K562 (cell line): ENCODE measurements around the gene ARHGAP26. TPM values are rescaled to one million over a fixed set of nuclear protein-coding genes. Genes with fewer than 3 reads are reported as not detected.

Experiments used
- BACH1 ChIP-seq: fragments of 200-800 bp; sonication (Bioruptor generic); IDR thresholded peaks from 2 replicates; pipeline ENCODE4 v1.6.1; 2016; ENCODE audit warnings: missing genetic modification characterization, missing compliant biosample characterization
- CBX3 ChIP-seq, 2 experiments: IDR thresholded peaks; 1 replicate in 1 of 2; 2 replicates in 1 of 2; pipeline ENCODE4 v1.6.1; 2012; ENCODE audit warnings: inconsistent platforms in 2 of 2, low read length in 2 of 2, borderline replicate concordance in 1 of 2, control low read depth in 1 of 2
- CHD4 ChIP-seq: fragments of 200-600 bp; sonication (generic); IDR thresholded peaks from 3 replicates; pipeline ENCODE4 v1.6.1; 2012; ENCODE audit warnings: low read depth, mild to moderate bottlenecking, mixed read lengths, low read length, inconsistent platforms; ENCODE audit not compliant: insufficient read depth, insufficient replicate concordance, poor library complexity, severe bottlenecking
- ETV5 ChIP-seq: sonication (generic); formaldehyde crosslinking; IDR thresholded peaks from 2 replicates; pipeline ENCODE4 v1.4.0; 2020; ENCODE audit warnings: low read depth, mild to moderate bottlenecking, missing genetic modification reagents
- FOXM1 ChIP-seq, 2 experiments: fragments of 450-650 bp in 1 of 2; sonication (generic) in 1 of 2; formaldehyde crosslinking in 1 of 2; IDR thresholded peaks; 2 replicates each; pipeline versions ENCODE4 v1.6.1 to v1.9.0; 2017 to 2022; ENCODE audit warnings: low read depth in 2 of 2, mild to moderate bottlenecking in 2 of 2, missing genetic modification reagents in 1 of 2, moderate library complexity in 1 of 2
- GATAD2A ChIP-seq: fragments of 450-650 bp; IDR thresholded peaks from 2 replicates; pipeline ENCODE4 v1.6.1; 2017
- ILK ChIP-seq: fragments of 450-650 bp; IDR thresholded peaks from 2 replicates; pipeline ENCODE4 v1.6.1; 2016; ENCODE audit warnings: missing genetic modification characterization, low read depth, mild to moderate bottlenecking, missing compliant biosample characterization, moderate library complexity, borderline replicate concordance
- NEUROD1 ChIP-seq: fragments of 150-350 bp; IDR thresholded peaks from 2 replicates; pipeline ENCODE4 v1.6.1; 2014; ENCODE audit warnings: borderline replicate concordance, low read length, low read depth; ENCODE audit not compliant: partially characterized antibody
- ZNF347 ChIP-seq: fragments of 450-650 bp; formaldehyde crosslinking; IDR thresholded peaks from 2 replicates; pipeline ENCODE4 v1.4.0; 2020; ENCODE audit warnings: low read depth, mild to moderate bottlenecking, moderate library complexity
- polyA plus RNA-seq, 8 experiments: library from polyadenylated mRNA; depleted of rRNA in 4 of 8; stranded (reverse) in 5 of 8; unstranded in 3 of 8; fragments of >200 nt; fragmentation: Nextera tagmentation in 2 of 8; fragmentation: Illumina TruSeq in 1 of 8; extraction: Ambion mirVana in 2 of 8; extraction: Trizol in 1 of 8; gene quantifications; 2 replicates each; pipeline versions ENCODE4 v1.2.1 to v1.2.3, GENCODE V29; 2011 to 2014; ENCODE audit warnings: inconsistent platforms in 1 of 8, missing spikeins in 1 of 8
- total RNA-seq, 7 experiments: library from RNA; depleted of rRNA in 6 of 7; stranded (reverse); fragments of >200 nt in 6 of 7; fragmentation: Illumina TruSeq in 2 of 7; extraction: Trizol in 2 of 7; gene quantifications; 2 replicates each; pipeline versions ENCODE4 v1.2.1 to v1.2.3, GENCODE V29; 2011 to 2021; ENCODE audit warnings: low replicate concordance in 1 of 7
- TF ChIP-seq, protein P1 (sequence below): fragments of 200-800 bp; sonication (Bioruptor generic); IDR thresholded peaks from 2 replicates; pipeline ENCODE4 v1.6.1; 2017; ENCODE audit warnings: missing genetic modification characterization, missing compliant biosample characterization
- TF ChIP-seq, protein P2 (sequence below): fragments of 450-650 bp; formaldehyde crosslinking; IDR thresholded peaks from 2 replicates; pipeline ENCODE4 v1.4.0; 2020; ENCODE audit warnings: mild to moderate bottlenecking, moderate library complexity
- TF ChIP-seq, protein P3 (sequence below), 2 experiments: fragments of 150-350 bp in 1 of 2; IDR thresholded peaks; 2 replicates each; pipeline ENCODE4 v1.6.1; 2012 to 2016; ENCODE audit warnings: low read depth in 2 of 2, low read length in 2 of 2, mild to moderate bottlenecking in 1 of 2, moderate library complexity in 1 of 2
- TF ChIP-seq, protein P4 (sequence below): fragments of 250-450 bp; sonication (Bioruptor Pico); IDR thresholded peaks from 2 replicates; pipeline ENCODE4 v1.8.0; 2022; ENCODE audit warnings: moderate library complexity, mild to moderate bottlenecking, inconsistent platforms
- TF ChIP-seq, protein P5 (sequence below): fragments of 450-650 bp; IDR thresholded peaks from 2 replicates; pipeline ENCODE4 v1.6.1; 2016
- TF ChIP-seq, protein P6 (sequence below): sonication (generic); formaldehyde crosslinking; IDR thresholded peaks from 2 replicates; pipeline ENCODE4 v1.8.0; 2023; ENCODE audit warnings: mild to moderate bottlenecking, missing genetic modification reagents

Gene ARHGAP26
- total and polyA plus RNA-seq, 9 of the 15 experiments (the other 6 are each of a cell fraction or from before 2014, with no cell fraction given): 0.13 to 1.1 (median 0.55) TPM

DNA sequence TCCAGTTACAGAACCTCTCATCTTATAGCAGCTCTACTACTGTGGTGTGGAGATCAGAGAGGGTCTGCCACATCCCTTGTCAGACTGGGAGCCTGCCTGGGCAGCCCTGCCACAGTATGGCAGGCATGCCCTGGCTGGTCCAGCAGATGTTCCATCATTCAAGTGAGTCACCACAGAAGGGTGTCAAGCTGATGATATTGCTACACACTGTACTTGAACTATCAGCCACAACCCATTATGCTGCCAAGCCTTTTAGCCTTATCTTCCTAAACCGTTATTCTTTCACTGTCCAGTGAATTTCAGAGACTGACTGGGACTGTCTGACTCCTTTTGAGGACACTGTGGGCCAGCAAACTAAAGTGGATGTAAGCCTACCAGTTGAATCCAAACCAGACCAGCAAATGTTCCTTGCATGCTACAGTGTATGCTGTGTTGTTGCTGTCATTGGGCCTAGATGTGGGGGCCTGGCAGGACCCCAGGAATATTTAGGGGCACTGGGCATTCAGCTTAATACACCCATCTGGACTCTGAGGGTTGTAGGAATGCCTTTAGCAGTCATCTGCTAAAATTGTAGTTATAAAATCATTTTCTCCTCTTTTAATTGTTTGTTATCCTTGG lies 430.7 kb downstream of the ARHGAP26 start (continued):
- TF ChIP-seq FOXM1 (IDR thresholded peaks at IDR 0.05; ENCODE audit: low read depth) (peak; percentile 63), FOXM1 (CRISPR knock-in tag; IDR thresholded peaks at IDR 0.05; ENCODE audit: low read depth) (no peak), CHD4 (no peak), ZNF347 (CRISPR knock-in tag) (no peak), GATAD2A (no peak), ETV5 (CRISPR knock-in tag) (no peak), ILK (tag) (no peak), NEUROD1 (no peak), CBX3 (IDR thresholded peaks at IDR 0.05; ENCODE audit: borderline replicate concordance in 1 of 2, low read length in 2 of 2) (peak in 1 of 2 experiments; percentile 48; a peak in 1 of 3 replicates), BACH1 (tag) (no peak)
- TF ChIP-seq, protein P1, sequence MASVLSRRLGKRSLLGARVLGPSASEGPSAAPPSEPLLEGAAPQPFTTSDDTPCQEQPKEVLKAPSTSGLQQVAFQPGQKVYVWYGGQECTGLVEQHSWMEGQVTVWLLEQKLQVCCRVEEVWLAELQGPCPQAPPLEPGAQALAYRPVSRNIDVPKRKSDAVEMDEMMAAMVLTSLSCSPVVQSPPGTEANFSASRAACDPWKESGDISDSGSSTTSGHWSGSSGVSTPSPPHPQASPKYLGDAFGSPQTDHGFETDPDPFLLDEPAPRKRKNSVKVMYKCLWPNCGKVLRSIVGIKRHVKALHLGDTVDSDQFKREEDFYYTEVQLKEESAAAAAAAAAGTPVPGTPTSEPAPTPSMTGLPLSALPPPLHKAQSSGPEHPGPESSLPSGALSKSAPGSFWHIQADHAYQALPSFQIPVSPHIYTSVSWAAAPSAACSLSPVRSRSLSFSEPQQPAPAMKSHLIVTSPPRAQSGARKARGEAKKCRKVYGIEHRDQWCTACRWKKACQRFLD (CRISPR knock-in tag): peak; percentile 39; the same call in 1 of the 2 replicates
- TF ChIP-seq, protein P2, sequence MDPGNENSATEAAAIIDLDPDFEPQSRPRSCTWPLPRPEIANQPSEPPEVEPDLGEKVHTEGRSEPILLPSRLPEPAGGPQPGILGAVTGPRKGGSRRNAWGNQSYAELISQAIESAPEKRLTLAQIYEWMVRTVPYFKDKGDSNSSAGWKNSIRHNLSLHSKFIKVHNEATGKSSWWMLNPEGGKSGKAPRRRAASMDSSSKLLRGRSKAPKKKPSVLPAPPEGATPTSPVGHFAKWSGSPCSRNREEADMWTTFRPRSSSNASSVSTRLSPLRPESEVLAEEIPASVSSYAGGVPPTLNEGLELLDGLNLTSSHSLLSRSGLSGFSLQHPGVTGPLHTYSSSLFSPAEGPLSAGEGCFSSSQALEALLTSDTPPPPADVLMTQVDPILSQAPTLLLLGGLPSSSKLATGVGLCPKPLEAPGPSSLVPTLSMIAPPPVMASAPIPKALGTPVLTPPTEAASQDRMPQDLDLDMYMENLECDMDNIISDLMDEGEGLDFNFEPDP (CRISPR knock-in tag): no peak
- TF ChIP-seq, protein P3, sequence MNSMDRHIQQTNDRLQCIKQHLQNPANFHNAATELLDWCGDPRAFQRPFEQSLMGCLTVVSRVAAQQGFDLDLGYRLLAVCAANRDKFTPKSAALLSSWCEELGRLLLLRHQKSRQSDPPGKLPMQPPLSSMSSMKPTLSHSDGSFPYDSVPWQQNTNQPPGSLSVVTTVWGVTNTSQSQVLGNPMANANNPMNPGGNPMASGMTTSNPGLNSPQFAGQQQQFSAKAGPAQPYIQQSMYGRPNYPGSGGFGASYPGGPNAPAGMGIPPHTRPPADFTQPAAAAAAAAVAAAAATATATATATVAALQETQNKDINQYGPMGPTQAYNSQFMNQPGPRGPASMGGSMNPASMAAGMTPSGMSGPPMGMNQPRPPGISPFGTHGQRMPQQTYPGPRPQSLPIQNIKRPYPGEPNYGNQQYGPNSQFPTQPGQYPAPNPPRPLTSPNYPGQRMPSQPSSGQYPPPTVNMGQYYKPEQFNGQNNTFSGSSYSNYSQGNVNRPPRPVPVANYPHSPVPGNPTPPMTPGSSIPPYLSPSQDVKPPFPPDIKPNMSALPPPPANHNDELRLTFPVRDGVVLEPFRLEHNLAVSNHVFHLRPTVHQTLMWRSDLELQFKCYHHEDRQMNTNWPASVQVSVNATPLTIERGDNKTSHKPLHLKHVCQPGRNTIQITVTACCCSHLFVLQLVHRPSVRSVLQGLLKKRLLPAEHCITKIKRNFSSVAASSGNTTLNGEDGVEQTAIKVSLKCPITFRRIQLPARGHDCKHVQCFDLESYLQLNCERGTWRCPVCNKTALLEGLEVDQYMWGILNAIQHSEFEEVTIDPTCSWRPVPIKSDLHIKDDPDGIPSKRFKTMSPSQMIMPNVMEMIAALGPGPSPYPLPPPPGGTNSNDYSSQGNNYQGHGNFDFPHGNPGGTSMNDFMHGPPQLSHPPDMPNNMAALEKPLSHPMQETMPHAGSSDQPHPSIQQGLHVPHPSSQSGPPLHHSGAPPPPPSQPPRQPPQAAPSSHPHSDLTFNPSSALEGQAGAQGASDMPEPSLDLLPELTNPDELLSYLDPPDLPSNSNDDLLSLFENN (IDR thresholded peaks at IDR 0.05; ENCODE audit: low read depth in 2 of 2, low read length in 2 of 2): no peak
- TF ChIP-seq, protein P4, sequence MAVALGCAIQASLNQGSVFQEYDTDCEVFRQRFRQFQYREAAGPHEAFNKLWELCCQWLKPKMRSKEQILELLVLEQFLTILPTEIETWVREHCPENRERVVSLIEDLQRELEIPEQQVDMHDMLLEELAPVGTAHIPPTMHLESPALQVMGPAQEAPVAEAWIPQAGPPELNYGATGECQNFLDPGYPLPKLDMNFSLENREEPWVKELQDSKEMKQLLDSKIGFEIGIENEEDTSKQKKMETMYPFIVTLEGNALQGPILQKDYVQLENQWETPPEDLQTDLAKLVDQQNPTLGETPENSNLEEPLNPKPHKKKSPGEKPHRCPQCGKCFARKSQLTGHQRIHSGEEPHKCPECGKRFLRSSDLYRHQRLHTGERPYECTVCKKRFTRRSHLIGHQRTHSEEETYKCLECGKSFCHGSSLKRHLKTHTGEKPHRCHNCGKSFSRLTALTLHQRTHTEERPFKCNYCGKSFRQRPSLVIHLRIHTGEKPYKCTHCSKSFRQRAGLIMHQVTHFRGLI (CRISPR knock-in tag): no peak
- TF ChIP-seq, protein P5, sequence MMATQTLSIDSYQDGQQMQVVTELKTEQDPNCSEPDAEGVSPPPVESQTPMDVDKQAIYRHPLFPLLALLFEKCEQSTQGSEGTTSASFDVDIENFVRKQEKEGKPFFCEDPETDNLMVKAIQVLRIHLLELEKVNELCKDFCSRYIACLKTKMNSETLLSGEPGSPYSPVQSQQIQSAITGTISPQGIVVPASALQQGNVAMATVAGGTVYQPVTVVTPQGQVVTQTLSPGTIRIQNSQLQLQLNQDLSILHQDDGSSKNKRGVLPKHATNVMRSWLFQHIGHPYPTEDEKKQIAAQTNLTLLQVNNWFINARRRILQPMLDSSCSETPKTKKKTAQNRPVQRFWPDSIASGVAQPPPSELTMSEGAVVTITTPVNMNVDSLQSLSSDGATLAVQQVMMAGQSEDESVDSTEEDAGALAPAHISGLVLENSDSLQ: peak; percentile 70
- TF ChIP-seq, protein P6, sequence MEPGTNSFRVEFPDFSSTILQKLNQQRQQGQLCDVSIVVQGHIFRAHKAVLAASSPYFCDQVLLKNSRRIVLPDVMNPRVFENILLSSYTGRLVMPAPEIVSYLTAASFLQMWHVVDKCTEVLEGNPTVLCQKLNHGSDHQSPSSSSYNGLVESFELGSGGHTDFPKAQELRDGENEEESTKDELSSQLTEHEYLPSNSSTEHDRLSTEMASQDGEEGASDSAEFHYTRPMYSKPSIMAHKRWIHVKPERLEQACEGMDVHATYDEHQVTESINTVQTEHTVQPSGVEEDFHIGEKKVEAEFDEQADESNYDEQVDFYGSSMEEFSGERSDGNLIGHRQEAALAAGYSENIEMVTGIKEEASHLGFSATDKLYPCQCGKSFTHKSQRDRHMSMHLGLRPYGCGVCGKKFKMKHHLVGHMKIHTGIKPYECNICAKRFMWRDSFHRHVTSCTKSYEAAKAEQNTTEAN (CRISPR knock-in tag): no peak
